Measurements from ENCODE around the gene SH2D7. TPM values are rescaled to one million over a fixed set of nuclear protein-coding genes. Genes with fewer than 3 reads are reported as not detected.

Gene SH2D7
- total RNA-seq, 1 experiment from 2014 or later: not detected

- Histone ChIP-seq H3K9ac (ENCODE audit: extremely low read depth, insufficient read length, low read length) (no peak overlapping the region), H4K91ac (ENCODE audit: insufficient read length, low read depth, low read length) (no peak overlapping the region), H3K79me1 (ENCODE audit: insufficient read depth, low read depth, low read length, poor library complexity, severe bottlenecking) (no peaks in the 10 kb centered on the region), H4K20me1 (ENCODE audit: control insufficient read depth, insufficient read depth, insufficient read length) (no peaks in the 10 kb centered on the region), H3K23me2 (ENCODE audit: insufficient read length, low read depth, low read length, poor library complexity, severe bottlenecking) (no peaks in the 10 kb centered on the region), H3K27ac (ENCODE audit: insufficient read length, low read depth, low read length) (no peak overlapping the region), H2BK20ac (ENCODE audit: low read depth, low read length, poor library complexity, severe bottlenecking) (no peak overlapping the region), H2BK120ac (ENCODE audit: low read depth, low read length, poor library complexity, severe bottlenecking) (no peak overlapping the region), H3K14ac (ENCODE audit: insufficient read depth, low read length) (no peak overlapping the region), H2AFZ (ENCODE audit: low read length) (no peak overlapping the region), H3K27me3 (ENCODE audit: insufficient read depth, low read length) (no peaks in the 10 kb centered on the region), H2AK5ac (ENCODE audit: insufficient read length, low read length) (no peak overlapping the region), H3K4me2 (ENCODE audit: insufficient read depth, insufficient read length, low read length) (no peak overlapping the region), H3K4me1 (ENCODE audit: insufficient read depth, low read length) (no peaks in the 10 kb centered on the region), H3K18ac (ENCODE audit: insufficient read length, low read depth, low read length) (no peak overlapping the region), H3K23ac (ENCODE audit: insufficient read length, low read depth, low read length) (no peak overlapping the region), H3K9me3 (ENCODE audit: control insufficient read depth, low read depth, low read length) (no peaks in the 10 kb centered on the region), H3K4ac (ENCODE audit: low read depth, low read length) (no peak overlapping the region), H2BK5ac (ENCODE audit: insufficient read length, low read length) (no peak overlapping the region), H3T11ph (ENCODE audit: low read length) (no peak overlapping the region), H4K5ac (ENCODE audit: insufficient read length, low read depth, low read length) (no peak overlapping the region), H2BK15ac (ENCODE audit: low read depth, low read length) (no peak overlapping the region), H4K8ac (replicated peaks; ENCODE audit: insufficient read length, low read depth, low read length) (no peak overlapping the region), H3K79me2 (ENCODE audit: insufficient read depth, low read length) (no peaks in the 10 kb centered on the region), H3K56ac (ENCODE audit: insufficient read length, low read depth, low read length) (no peak overlapping the region), H2BK12ac (ENCODE audit: insufficient read length, low read depth, low read length) (no peak overlapping the region)
- no CpG with 5 or more reads among the region's 8 CpGs for WGBS (ENCODE audit: extremely low coverage, insufficient read length, low lambda C conversion rate)
- Mint-ChIP-seq H3K9me3 (no peaks in the 10 kb centered on the region), H3K36me3 (ENCODE audit: insufficient read depth in 1 of 3, low read depth in 3 of 3) (peaks cover 4 to 14% (median 7%) of the 10 kb centered on the region in 3 experiments; a peak in 5 of 7 replicates), H3K27me3 (ENCODE audit: low read depth) (no peaks in the 10 kb centered on the region), H3K4me3 (no peak overlapping the region), H3K4me1 (peaks cover 0 to 5% of the 10 kb centered on the region in 2 experiments; a peak in 2 of 4 replicates), H3K27ac (no peak overlapping the region)
- TF ChIP-seq CTCF (conservative IDR thresholded peaks at IDR 0.05): no peak
- DNase-seq: no peak
Measured at GRCh38 chr15:78107471-78107870, 15.1 kb downstream of the SH2D7 start.
